LoVo (cell line): ENCODE results near the gene POLQ.
"Not testable (repeated sequence)": the region's sequence is repeated elsewhere in the genome, so short reads cannot be mapped to it uniquely, and the experiment has no call there.

Source experiments
- DNase-seq: peaks from one replicate; pipeline ENCODE4 v3.0.0-alpha.2; 2016; ENCODE audit warnings: low spot score

POLQ gene

DNA sequence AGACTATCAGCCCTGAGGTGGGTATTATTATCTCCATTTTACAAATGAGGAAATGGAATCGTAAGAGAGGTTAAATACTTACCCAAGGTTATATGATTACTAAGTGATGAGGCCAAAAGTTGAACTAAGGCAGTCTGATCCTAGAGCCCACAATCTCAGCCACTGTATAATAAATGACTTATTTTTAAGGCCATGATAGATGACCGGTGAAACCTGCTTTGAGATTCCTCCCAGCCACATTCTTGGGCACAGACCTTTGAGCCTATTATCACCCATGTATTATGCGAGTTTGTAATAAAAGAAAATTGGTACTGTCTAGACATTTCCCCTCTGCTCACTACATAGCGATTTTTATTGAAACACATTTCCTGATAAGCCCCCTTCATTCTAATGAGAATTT lies 37.4 kb downstream of the POLQ start:
- DNase-seq, result no peak

DNA sequence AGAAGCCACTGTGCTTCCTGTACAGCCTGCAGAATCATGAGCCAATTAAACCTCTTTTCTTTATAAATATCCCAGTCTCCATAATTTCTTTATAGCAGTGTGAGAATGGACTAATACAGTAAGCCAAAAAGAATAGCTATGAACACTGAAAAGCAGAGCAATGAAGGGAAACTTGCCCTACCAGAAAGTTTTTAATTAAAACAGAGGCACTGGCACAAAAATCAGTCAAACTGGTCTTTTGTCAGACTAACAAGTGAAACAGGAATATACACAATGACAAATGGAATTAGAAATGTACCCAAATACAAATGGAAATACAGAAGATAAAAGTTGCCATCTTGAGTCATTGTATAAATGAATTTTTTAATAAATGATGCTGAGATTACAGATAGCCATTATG lies 40.5 kb downstream of the POLQ start:
- no peak for DNase-seq

DNA sequence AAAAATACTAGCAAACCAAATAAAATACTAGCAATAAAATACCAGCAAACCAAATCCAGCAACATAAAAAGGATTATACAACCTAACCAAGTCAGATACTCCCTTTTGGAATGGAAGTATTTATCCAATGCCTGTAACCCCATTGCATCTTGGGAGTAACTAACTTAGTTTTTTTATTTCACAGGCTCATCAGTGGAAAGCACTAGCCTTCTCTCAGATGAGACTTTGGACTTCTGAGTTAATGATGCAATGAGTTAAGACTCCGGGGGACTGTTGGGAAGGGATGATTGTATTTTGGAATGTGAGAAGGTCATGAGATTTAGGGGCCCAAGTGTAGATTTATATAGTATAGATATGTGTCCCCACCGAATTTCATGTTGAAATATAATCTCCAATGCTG lies 41.2 kb downstream of the POLQ start:
- DNase-seq, result no peak

DNA sequence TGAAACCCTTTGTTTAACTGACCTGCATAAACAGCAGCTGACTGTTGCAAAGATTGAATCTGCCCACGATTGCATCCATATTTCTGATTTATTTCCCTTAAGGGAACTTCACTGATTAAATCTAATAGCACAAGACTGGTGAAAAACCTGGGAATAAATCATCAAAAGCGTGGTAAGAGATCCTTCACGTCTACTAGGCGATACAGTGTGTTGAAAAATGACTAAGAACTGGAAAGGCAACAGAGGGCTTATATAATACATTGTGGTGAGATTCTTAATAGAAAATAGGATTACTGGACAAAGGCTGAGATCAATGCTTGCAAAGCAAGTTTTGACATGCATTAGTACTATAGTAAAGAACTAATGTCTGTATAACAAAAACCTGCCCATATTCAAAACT lies 49.0 kb downstream of the POLQ start:
- DNase-seq, result no peak

DNA sequence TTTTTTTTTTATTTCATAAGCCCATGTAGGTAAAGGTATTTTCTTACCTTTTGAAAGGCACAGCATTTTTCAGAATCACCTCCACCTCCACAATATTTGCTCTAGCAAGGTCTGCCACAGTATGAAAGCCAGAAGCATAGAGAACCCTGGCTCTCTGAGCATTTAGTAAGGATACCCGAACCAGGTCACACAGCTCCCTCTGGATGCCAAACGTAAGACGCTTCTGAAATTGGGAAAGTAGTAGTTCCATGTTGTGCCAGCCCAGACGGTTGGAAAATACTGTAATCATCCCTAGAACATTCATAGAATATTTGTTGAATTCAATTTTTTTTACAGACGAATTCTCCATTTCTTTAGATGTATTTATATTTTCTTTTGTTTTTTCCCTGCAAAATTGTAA lies 52.4 kb downstream of the POLQ start:
- no peak for DNase-seq

DNA sequence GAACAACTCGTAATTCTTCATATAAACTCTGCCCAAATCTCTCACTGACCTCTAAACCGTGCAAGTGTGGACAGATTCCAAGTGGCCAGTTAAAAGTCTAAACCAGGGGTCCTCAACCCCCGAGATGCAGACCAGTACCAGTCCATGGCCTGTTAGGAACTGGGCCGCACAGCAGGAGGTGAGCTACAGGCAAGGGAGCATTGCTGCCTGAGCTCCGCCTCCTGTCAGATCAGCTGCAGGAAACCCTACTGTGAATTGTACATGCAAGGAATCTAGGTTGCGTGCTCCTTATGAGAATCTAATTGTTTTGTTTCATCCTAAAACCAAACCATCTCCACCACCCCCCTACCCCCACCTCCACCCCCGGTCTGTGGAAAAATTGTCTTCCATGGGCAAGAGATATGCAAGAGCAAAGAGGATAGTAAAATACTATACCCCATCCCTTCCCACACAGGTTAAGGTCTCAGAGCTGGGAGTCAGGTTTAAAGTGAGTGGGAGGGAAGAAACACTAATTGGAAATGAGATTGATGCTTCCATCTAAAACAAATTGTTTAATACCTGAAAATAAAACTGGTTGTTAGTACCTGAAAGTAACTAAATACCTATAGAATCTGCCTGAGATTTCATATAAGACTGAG lies 54.0 kb downstream of the POLQ start:
- no peak for DNase-seq

DNA sequence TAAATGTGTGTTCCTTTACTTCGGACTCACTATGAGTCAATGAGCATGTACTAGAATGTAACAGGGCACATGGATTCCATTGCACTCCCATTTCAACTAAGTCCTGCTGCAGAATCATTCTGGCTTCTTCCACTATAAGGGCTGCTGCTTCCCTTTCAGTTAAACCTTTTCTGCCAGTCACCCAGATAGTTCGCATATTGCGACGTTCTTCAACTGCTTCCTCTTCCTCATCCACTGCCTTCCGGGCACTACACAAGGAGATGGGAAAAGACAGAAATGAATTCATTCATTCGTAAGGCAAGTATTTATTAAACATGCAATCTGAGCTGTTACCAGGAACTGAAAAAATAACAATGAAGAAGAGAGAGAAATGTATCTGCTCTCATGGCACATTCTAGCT lies 55.6 kb downstream of the POLQ start:
- no peak for DNase-seq

DNA sequence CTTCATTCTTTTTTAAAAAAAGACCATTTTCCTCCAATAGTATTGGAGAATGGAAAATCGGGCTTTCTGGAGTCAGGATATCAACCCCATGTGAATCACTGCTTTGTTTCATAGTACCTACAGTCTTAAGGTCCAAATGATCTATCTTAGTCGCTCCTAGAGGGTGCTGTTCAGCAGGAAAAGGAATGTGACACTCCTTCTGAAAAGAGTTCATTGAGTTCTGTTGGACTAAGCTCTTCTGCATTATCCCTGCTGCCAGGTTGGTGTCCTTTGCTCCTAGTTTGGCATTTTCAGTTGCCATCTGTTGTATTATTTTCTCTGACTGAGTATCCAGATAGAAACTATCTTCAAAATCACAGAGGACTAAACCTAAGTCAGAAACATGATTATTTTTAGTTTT lies 57.2 kb downstream of the POLQ start:
- no peak for DNase-seq

DNA sequence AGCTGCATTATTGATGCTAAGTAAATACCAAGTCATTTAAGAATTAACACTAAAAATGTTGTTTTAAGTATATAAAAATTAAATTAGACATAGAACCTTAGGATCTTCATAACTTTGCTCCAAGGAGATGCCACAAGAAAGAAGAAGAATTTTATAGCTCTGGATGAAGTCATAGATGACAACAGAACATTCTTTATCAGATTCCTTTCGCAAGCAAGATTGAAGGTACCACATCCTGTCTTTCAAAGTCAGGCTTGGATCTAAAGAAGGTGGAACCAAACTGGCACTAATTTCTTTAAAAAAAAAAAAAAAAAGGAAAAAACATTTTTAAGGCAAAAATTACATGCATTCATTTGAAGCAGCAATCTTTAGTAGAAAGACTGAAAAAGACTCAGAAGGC lies 62.5 kb downstream of the POLQ start:
- DNase-seq, result no peak

DNA sequence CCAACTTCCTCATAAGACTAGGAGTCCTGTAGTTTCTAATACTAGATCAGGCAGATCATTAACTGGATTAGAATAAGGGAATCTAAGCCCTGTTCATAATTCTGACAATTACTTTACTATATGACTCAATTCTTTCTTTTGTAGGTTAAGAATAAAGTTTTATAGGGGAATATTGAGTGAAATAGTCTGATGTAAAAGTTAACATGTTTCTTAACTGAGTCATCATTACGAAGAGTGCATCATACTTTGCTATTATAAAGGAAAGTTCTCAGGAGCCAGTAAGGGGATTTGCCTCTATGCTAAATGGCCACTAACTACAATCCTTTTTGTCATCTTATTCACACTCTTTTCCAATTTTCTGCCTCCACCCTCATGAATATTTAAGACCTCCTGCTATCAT lies 63.1 kb downstream of the POLQ start:
- DNase-seq, result peak; percentile 17

DNA sequence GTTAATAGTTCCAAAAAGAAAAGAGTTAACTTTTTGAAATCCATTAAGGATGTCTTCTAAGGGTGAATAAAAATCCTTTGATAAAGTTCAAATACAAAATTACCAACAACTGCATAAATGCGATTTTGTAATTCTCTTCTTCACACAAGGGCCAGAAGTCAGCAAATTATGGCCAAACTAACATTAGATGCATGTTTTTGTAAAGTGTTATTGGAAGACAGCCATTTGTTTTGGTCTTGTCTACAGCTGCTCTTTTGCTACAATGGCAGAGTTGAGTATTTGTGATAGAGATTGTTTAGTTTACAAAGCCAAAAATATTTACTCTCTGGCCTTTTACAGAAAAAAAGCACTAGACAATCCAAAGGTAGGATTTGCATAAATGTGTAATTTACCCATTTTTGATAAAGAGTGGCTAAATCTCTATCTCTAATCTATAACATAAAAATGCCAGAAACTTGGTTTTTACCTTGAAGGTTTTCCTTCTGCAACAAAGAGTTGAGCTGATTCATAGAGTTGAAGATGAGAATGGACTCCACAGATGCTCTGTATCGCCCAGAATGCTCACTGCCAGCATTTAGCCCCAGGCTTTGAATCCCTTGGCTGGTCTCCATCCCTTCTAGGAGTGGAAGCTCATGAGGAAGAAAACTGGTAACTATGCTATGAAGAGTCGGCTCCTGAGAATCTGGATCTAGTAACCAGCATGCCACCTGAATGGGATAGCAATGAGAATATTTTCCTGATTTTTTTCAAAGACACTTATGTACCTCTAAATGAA lies 64.5 kb downstream of the POLQ start:
- DNase-seq, result no peak

DNA sequence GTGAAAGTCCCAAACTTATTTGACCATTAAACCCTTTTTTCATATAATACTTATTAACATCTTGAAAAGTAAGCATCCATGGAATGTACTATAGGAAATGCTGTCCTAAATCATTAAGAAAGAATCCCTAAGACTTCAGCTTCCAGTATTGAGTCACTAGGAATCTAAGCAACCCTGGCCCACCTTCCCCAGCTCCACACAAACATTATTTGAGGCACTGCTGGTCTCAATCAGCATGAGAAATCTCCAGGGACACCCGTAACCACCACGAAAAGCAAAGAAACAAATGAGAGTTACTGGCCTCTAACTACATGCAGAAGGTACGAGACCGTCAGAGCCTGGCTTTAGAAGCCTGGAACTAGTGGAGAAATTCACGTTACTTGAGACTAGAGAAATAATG lies 68.2 kb downstream of the POLQ start:
- DNase-seq, result no peak

DNA sequence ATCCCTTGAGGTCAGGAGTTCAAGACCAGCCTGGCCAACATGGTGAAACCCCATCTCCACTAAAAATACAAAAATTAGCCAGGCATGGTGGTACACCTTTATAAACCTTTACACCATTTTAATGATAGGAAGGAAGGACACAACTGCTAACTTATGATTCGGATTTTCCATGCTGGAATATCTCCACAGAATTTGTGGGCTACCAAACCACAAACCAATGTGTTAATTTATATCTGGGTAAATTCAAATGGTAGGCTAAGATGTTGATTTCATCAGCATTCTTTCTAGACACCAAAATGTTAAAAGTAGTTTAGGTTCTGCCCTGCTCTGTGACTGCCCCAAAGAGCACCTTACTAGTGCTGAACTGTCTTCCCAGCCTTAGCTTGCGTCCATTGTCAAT lies 72.8 kb downstream of the POLQ start:
- no peak for DNase-seq

DNA sequence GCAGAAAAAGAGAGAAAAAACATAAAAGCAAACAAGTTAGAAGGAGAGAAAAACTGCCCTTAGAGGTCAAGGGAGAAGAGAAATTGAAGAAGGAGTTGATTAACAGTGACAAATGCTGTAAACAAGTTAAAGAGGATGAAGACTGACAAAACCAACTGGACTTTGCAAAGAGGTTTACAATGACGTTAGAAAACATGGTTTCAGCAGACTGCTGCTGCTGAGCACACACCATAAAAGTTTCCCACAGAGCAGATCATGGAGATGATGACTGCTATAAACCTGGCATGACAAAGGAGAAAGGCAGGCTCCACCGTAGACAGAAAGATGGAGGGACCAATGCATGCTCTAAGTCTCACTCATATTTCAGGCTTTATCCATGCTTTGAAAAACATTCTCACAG lies 78.7 kb downstream of the POLQ start:
- DNase-seq, result no peak

DNA sequence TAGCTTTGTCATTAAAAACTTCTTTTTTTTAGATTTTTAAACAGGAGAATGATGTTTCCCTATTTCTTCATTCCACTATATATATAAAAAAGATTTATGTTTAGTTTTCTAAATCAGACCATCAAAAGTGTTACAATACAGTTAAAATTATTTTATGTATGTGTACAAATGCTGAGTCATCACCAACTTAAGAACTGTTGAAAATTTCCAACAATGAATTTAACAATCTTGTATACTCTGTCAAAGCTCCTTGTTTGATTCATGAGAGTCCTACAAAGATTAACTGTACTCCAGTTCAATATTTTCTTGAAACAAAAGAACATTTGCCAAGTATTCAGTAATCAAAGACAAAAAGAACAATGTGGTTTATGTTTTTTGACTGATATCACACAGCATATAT lies 82.0 kb downstream of the POLQ start:
- DNase-seq, result no peak

DNA sequence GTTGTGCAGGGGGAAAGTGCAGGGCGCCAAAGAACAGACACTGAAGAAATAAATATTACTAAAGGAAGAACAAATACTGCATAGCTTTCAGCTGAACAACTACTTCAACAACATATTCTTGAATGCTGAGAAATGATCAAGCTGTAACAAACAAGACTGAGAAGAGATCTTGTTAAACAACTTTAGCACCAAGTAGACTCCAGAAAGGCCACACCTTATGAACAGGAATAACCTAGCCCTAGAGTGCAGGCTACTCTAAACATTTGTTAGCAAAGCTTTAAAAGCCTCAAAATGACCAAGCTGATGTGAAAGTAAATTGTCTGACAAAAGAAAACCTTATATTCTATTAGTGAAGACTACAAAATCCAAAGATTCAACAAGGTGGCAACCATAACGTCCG lies 83.2 kb downstream of the POLQ start:
- DNase-seq, result no peak

DNA sequence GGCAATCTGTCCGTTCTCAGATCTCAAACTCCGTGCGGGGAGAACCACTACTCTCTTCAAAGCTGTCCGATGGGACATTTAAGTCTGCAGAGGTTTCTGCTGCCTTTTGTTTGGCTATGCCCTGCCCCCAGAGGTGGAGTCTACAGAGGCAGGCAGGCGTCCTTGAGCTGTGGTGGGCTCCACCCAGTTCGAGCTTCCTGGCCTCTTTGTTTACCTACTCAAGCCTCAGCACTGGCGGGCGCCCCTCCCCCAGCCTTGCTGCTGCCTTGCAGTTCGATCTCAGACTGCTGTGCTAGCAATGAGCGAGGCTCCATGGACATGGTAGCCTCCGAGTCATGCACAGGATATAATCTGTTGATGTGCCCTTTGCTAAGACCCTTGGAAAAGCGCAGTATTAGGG lies 94.0 kb downstream of the POLQ start:
- DNase-seq, result not testable (repeated sequence)

DNA sequence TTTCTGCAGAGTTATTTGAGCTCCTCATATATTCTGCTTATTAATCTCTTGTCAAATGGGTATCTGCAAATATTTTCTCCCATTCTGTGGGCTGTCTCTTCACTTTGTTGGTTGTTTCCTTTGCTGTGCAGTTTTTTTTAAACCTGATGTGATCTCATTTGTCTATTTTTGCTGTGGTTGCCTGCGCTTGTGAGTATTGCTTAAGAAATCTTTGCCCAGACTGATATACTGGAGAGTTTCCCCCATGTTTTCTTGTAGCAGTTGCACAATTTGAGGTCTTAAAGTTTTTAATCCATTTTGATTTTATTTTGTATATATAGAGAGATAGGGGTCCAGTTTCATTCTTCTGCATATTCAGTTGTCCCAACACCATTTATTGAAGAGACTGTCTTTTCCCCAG lies 102.3 kb downstream of the POLQ start:
- DNase-seq, result no peak

DNA sequence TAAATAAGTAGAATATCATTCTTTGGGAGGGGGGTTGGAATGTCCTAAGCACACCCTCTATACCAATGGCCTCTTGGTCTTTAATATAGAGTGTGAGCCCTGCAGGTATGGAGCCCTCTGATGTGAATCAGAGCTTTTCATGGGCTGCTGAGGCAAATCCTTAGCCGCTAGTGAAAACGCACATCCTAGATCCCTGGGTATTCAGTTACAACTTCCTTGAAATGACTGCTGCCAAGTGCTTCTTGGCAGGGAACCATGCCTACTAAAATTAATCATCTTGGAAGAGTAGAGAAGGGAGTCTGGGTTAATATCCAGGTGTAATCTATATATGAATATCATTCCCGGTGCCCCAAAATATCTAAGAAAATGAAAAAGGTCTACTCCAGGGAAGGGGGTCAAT lies 109.1 kb downstream of the POLQ start:
- DNase-seq, result no peak

DNA sequence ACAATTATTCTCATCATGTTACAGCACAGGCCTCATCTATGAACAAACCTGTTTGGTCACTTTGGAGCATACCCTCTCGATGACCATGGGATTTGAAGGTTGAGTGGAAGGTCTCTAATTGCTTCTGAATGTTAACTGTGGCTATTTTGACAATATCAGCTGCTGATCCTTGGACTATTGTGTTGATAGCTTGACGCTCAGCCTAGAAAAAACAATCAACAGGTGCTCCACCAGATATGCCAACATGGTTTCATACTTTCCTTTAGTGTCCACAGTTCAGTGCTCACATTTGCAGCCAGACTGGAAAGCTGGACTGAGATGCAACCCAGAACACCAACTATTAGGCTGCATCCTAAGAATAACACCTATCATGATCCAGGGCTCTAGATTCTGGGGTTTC lies 109.7 kb downstream of the POLQ start:
- DNase-seq, result no peak

DNA sequence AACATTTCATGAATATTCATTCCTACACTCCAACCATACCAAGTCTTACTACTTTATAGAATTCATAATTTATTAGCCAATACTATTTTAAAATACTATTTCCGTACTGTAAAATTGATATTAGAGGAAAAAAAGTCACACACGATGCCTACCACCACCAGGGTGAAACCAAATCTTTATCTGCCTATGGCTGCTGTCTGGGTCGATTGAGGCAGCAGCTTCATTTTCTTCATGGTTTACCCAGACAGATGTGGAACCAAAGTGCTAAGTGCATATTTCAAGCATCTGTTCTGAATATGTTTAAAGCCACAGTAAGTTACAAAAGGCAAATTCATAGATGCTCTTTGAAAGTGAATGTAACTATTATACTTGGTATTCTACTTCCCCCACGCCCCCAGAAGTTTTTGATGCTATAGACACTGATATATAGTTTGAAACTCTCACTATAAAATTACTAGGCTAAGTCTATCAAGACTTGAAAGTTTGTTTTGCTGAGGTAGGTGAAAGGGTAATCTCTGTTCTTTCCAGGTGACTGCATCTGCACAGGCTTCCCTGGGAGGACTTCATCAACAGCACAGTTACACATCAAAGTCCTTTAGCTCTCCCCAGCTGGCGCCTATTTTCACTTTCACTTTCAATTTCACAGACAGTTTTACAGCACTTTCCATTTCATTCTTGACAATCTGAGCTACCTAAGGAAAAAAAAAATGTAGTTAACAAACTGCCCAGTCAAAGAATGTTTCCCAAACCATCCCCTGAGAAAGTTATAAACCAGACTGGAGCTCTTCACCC lies 113.9 kb downstream of the POLQ start:
- DNase-seq, result peak; percentile 16

DNA sequence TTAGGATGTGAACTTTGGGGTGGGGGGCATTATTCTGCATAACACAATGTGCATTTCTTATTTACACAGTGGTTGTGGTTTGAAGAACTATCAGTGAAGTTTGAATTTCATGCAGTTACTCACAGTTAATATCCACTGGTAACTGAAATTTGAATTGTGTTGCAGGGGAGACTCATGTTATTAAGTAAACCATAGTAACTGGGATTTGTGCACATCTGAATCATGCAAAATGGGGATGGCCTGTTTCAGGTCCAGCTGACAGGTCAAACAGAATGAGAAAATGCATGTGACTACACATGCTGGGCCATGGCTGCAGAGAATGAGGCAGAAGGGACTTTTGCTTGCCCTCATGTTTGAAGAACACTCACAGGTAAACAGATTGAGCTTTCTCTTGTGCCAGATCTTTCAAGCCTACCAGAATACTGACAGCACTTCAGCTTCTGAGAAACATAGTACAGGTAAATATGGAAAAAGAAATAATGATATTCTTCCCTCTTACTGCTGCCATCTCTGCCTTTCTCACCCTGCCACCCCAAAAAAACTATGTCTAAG lies 115.0 kb downstream of the POLQ start:
- no peak for DNase-seq

DNA sequence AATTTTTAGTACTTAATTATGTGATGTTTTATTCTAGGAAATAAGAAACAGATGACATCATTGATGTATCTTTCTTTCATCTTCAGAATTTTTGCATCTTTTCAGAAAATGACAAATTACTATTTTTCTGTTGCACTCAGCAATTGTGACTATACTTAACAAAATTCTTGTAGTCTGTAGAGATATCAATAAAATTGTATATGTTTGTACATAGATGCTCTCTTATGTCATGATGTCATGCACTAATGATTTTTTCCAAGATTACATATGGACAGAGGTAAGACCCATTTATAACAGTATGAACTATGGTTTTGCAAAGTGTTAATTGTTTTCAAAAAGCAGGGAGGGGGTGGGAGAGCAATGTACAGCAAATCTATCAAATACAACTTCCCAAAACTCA lies 121.2 kb downstream of the POLQ start:
- DNase-seq, result no peak
